Measurements from ENCODE around the gene AARSD1.

AARSD1 gene

DNA sequence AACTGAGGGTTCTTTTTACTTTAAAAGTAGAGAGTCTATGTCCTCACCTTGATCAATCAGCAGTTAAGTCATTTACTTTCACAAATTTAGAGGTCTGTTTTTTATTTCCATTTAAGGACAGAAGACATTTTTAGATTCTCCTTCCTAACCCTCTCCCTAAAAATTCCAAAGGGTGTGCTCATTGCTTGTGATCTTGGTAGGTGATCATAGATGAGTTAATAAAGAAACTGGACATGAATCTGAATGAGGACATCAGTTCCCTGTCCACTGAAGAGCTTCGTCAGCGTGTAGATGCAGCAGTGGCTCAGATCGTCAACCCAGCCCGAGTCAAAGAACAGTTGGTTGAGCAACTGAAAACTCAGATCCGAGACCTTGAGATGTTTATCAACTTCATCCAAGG, 24.9 kb upstream of the AARSD1 start:
- Histone ChIP-seq H3K36me3 (ENCODE audit: low read length) (peaks cover 2% of the 10 kb centered on the region; the same call in 1 of the 2 replicates), H3F3A (ENCODE audit: insufficient read depth) (no peaks in the 10 kb centered on the region), H4K20me1 (ENCODE audit: low read depth, low read length) (no peaks in the 10 kb centered on the region)

DNA sequence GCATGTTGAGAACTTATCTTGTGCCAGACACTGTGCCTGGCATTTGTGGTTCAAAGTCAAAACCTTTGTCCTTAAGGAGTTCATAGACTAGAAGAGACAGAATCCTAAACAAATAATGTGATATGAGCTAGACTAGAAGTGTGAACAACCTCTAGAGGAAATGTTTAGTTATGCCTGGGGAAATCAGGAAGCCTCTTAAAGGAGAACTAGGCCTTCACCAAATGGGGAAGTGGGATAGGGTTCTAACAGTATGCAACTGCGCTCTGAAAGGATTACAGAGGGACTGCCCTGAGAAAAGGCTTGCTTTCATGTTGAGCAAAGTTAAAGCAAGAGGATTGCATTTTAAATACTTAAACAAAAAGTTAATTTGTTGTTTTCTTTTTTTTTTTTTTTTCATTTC, 21.0 kb upstream of the AARSD1 start:
- Histone ChIP-seq H3K79me2 (ENCODE audit: insufficient read depth, low read length) (peaks cover 16% of the 10 kb centered on the region; the same call in 1 of the 2 replicates), H3K9me3 (ENCODE audit: insufficient read depth, low read length) (no peaks in the 10 kb centered on the region), H2AFZ (ENCODE audit: low read depth, low read length, severe bottlenecking) (no peak overlapping the region), H3K4me2 (ENCODE audit: low read depth, low read length, poor library complexity, severe bottlenecking) (peak overlapping the region; percentile 23), H4K20me1 (ENCODE audit: low read depth, low read length) (no peaks in the 10 kb centered on the region), H3K27me3 (ENCODE audit: low read length) (no peaks in the 10 kb centered on the region), H3F3A (ENCODE audit: insufficient read depth) (peaks cover 6% of the 10 kb centered on the region; the same call in 1 of the 2 replicates), H3K27ac (ENCODE audit: low read depth, low read length) (peak overlapping the region; percentile 20; the same call in 1 of the 2 replicates), H3K9ac (ENCODE audit: low read length) (no peak overlapping the region), H3K36me3 (ENCODE audit: low read length) (peaks cover 2% of the 10 kb centered on the region; the same call in 1 of the 2 replicates), H3K9me2 (replicated peaks; ENCODE audit: insufficient read depth, low read length) (no peaks in the 10 kb centered on the region), H3K4me3 (ENCODE audit: insufficient read depth, low read length, poor library complexity, severe bottlenecking) (no peak overlapping the region)
- no peak for TF ChIP-seq EZH2phosphoT487 (conservative IDR thresholded peaks at IDR 0.05; ENCODE audit: low read length)
- TF ChIP-seq, protein P1, sequence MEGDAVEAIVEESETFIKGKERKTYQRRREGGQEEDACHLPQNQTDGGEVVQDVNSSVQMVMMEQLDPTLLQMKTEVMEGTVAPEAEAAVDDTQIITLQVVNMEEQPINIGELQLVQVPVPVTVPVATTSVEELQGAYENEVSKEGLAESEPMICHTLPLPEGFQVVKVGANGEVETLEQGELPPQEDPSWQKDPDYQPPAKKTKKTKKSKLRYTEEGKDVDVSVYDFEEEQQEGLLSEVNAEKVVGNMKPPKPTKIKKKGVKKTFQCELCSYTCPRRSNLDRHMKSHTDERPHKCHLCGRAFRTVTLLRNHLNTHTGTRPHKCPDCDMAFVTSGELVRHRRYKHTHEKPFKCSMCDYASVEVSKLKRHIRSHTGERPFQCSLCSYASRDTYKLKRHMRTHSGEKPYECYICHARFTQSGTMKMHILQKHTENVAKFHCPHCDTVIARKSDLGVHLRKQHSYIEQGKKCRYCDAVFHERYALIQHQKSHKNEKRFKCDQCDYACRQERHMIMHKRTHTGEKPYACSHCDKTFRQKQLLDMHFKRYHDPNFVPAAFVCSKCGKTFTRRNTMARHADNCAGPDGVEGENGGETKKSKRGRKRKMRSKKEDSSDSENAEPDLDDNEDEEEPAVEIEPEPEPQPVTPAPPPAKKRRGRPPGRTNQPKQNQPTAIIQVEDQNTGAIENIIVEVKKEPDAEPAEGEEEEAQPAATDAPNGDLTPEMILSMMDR (IDR thresholded peaks at IDR 0.05; ENCODE audit: insufficient read depth, low read length, poor library complexity, severe bottlenecking), result no peak

More for the DNA sequence above, 24.9 kb upstream of the AARSD1 start:
- Histone ChIP-seq H3K27me3 (ENCODE audit: low read length) (no peaks in the 10 kb centered on the region), H3K9me3 (ENCODE audit: insufficient read depth, low read length) (no peaks in the 10 kb centered on the region), H3K4me2 (ENCODE audit: low read depth, low read length, poor library complexity, severe bottlenecking) (no peak overlapping the region), H3K27ac (ENCODE audit: low read depth, low read length) (no peak overlapping the region), H3K9me2 (replicated peaks; ENCODE audit: insufficient read depth, low read length) (no peaks in the 10 kb centered on the region), H3K4me3 (ENCODE audit: insufficient read depth, low read length, poor library complexity, severe bottlenecking) (no peak overlapping the region), H3K79me2 (ENCODE audit: insufficient read depth, low read length) (0 out of 2 replicates have a peak, but pooled peaks cover 4% of the 10 kb centered on the region), H2AFZ (ENCODE audit: low read depth, low read length, severe bottlenecking) (no peak overlapping the region), H3K9ac (ENCODE audit: low read length) (no peak overlapping the region)
- no peak for TF ChIP-seq EZH2phosphoT487 (conservative IDR thresholded peaks at IDR 0.05; ENCODE audit: low read length)
- TF ChIP-seq, protein P1 (IDR thresholded peaks at IDR 0.05; ENCODE audit: insufficient read depth, low read length, poor library complexity, severe bottlenecking), result no peak

DNA sequence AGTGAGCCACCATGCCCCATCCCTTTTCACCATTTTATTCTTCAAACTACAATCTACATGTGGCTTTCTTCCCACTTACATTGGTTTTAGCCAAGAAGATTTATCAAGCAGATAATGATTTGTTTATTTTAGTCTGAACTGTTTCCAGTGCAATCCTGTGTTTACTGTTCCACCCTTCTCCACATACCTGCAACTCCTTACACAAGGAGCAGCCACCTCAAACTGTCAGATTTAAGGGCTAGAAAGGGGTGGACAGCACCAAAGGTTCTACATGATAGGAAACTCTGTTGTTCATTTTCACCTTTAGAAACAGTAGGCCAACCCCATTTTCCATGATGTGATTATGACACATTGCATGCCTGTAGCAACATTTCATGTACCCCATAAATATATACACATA, 18.0 kb upstream of the AARSD1 start:
- Histone ChIP-seq H3F3A (ENCODE audit: insufficient read depth) (peaks cover 6% of the 10 kb centered on the region; the same call in 1 of the 2 replicates), H3K9me3 (ENCODE audit: insufficient read depth, low read length) (no peaks in the 10 kb centered on the region), H4K20me1 (ENCODE audit: low read depth, low read length) (no peaks in the 10 kb centered on the region), H3K9ac (ENCODE audit: low read length) (no peak overlapping the region), H3K27me3 (ENCODE audit: low read length) (no peaks in the 10 kb centered on the region), H3K79me2 (ENCODE audit: insufficient read depth, low read length) (peaks cover 16% of the 10 kb centered on the region; the same call in 1 of the 2 replicates), H3K4me2 (ENCODE audit: low read depth, low read length, poor library complexity, severe bottlenecking) (peak overlapping the region; percentile 87), H2AFZ (ENCODE audit: low read depth, low read length, severe bottlenecking) (no peak overlapping the region), H3K4me3 (ENCODE audit: insufficient read depth, low read length, poor library complexity, severe bottlenecking) (no peak overlapping the region), H3K9me2 (replicated peaks; ENCODE audit: insufficient read depth, low read length) (no peaks in the 10 kb centered on the region), H3K27ac (ENCODE audit: low read depth, low read length) (no peak overlapping the region), H3K36me3 (ENCODE audit: low read length) (no peaks in the 10 kb centered on the region)
- TF ChIP-seq, protein P1 (IDR thresholded peaks at IDR 0.05; ENCODE audit: insufficient read depth, low read length, poor library complexity, severe bottlenecking), result no peak
- no peak for TF ChIP-seq EZH2phosphoT487 (conservative IDR thresholded peaks at IDR 0.05; ENCODE audit: low read length)
